ENCODE results near the gene PWWP2A.

DNA sequence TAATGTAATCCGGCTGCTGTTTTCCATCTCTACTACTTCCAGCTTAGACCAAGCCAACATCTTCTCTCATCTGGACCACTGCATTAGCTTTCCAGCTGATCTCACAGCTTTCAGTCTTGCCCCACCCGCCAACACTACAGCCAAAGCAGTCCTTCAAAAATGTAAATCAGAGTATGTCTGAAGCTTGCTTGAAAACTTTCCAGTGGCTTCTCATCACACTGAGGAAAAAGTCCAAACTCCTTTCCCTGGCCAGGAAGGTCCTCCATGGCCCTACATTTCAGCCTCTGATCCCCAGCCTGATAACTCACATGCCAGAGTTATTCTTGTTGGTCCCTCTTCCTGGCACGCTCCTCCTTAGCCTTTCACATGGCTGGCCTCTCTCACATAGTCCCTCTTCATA, 71.8 kb downstream of the PWWP2A start:
- TF ChIP-seq EZH2 (IDR thresholded peaks at IDR 0.05) (no peak), POLR2AphosphoS5 (IDR thresholded peaks at IDR 0.05; ENCODE audit: borderline replicate concordance, low read depth, low read length) (no peak)

Measured in SK-N-MC (cell line).